ENCODE results near the gene OSTF1. TPM values are rescaled to one million over a fixed set of nuclear protein-coding genes. Genes with fewer than 3 reads are reported as not detected.

The OSTF1 gene
- total RNA-seq, 4 donors from 2014 or later = 0.60 to 37.8 (median 19.0) TPM

DNA sequence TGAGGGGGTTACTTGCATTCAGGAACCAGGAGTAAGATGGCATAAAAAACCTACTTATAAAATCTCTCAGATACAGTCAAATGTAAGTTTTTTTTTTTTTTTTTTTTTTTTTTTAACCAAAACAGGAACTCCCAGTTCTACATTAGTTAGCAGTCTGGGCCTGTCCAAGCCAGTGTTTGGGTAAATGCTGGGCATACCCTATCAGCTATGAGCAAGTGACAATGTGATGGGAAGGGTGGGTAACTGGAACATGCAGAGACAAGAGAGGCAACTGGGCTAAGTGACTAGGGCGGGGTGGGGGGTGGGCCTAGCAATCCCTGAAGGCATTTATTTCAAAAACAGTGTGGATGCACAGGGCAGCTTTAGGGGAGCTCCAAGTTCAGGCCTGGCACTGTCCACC, 2.7 kb upstream of the OSTF1 start:
- H3K27ac ChIP-seq = peak overlapping the region; percentile 98 to 100 (median 100)

DNA sequence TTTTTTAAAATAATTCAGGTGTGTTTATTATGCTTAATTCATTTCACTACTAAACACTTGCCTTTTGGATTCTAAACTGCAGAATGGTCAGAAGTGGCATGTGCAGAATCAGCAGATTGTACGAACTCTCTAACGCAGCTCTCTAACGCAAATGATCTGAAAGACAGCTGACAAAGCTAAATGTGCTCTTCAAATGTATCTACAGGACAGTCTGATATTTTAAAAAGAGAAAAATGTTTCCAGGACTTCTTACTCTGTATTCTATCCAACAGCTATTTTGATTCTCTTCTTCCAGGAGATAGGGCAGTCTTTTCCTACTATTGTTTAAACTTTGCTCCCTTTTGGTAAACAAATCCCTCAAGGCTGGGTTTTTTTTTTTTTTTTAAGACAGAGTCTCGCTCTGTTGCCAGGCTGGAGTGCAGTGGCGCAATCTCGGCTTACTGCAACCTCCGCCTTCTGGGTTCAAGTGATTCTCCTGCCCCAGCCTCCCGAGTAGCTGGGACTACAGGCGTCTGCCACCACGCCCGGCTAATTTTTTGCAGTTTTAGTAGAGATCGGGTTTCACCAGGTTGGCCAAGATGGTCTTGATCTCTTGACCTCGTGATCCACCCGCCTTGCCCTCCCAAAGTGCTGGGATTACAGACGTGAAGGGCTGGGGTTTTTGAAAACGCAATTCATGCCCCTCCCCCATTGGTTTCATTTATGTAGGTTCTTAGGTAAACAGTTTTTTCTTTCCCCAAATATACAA, 1.6 kb upstream of the OSTF1 start:
- DNase-seq = peak; percentile 39
- Histone ChIP-seq H3K27ac (peak overlapping the region; percentile 98 to 100 (median 100)), H3K27me3 (no peaks in the 10 kb centered on the region), H3K9me3 (no peaks in the 10 kb centered on the region), H3K4me1 (peaks cover 6 to 50% (median 34%) of the 10 kb centered on the region in 4 donors), H3K36me3 (no peaks in the 10 kb centered on the region), H3K4me3 (peak overlapping the region in 3 of 4 donors; percentile 82 to 88 (median 84))
- intact Hi-C loops (cut with DNase I; ENCODE audit: low total_unique reads) (loop anchor here (5.0 kb wide), 1 partner anchor 134 kb away; the partner anchor contains the start of gene C9orf40), in situ Hi-C loops (cut with MboI; ENCODE audit: low pct_ligation_motif_present in 1 of 4, low pct_unique_long_range_greater_than_20kb in 1 of 4, low sequenced_read_pairs in 3 of 4) (no loop called here)
- WGBS, 2 donors (ENCODE audit: low coverage in 1 of 2) = 20 to 28% methylated on average over 9 to 16 of the region's 16 CpGs
- TF ChIP-seq EP300 (IDR thresholded peaks at IDR 0.05; ENCODE audit: low read depth) (no peak), POLR2AphosphoS5 (IDR thresholded peaks at IDR 0.05) (peak in 1 of 3 donors; percentile 39), POLR2A (IDR thresholded peaks at IDR 0.05) (peak; percentile 49)
- TF ChIP-seq, protein P1, sequence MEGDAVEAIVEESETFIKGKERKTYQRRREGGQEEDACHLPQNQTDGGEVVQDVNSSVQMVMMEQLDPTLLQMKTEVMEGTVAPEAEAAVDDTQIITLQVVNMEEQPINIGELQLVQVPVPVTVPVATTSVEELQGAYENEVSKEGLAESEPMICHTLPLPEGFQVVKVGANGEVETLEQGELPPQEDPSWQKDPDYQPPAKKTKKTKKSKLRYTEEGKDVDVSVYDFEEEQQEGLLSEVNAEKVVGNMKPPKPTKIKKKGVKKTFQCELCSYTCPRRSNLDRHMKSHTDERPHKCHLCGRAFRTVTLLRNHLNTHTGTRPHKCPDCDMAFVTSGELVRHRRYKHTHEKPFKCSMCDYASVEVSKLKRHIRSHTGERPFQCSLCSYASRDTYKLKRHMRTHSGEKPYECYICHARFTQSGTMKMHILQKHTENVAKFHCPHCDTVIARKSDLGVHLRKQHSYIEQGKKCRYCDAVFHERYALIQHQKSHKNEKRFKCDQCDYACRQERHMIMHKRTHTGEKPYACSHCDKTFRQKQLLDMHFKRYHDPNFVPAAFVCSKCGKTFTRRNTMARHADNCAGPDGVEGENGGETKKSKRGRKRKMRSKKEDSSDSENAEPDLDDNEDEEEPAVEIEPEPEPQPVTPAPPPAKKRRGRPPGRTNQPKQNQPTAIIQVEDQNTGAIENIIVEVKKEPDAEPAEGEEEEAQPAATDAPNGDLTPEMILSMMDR (IDR thresholded peaks at IDR 0.05) = no peak

More for the DNA sequence above, 2.7 kb upstream of the OSTF1 start:
- no peak for TF ChIP-seq POLR2A (IDR thresholded peaks at IDR 0.05)
- TF ChIP-seq EP300 (IDR thresholded peaks at IDR 0.05; ENCODE audit: low read depth) = no peak
- no peak for TF ChIP-seq POLR2AphosphoS5 (IDR thresholded peaks at IDR 0.05)
- TF ChIP-seq, protein P1 (IDR thresholded peaks at IDR 0.05) = no peak
- peaks cover 0 to under 1% (median 0%) of the 10 kb centered on the region in 4 donors for H3K36me3 ChIP-seq
- no peaks in the 10 kb centered on the region for H3K27me3 ChIP-seq
- 96% methylated on average over 1 of the region's 1 CpG; no CpG with 5 or more reads in 1 of the 2 donors for WGBS, 2 donors (ENCODE audit: low coverage in 1 of 2)
- H3K4me3 ChIP-seq = no peak overlapping the region
- peaks cover 6 to 39% (median 30%) of the 10 kb centered on the region in 4 donors for H3K4me1 ChIP-seq
- H3K9me3 ChIP-seq = no peaks in the 10 kb centered on the region
- no peak for DNase-seq
- in situ Hi-C loops (cut with MboI; ENCODE audit: low pct_ligation_motif_present in 1 of 4, low pct_unique_long_range_greater_than_20kb in 1 of 4, low sequenced_read_pairs in 3 of 4) (no loop called here), intact Hi-C loops (cut with DNase I; ENCODE audit: low total_unique reads) (loop anchor here (5.0 kb wide), 1 partner anchor 133 kb away; the partner anchor contains the start of gene C9orf40)

DNA sequence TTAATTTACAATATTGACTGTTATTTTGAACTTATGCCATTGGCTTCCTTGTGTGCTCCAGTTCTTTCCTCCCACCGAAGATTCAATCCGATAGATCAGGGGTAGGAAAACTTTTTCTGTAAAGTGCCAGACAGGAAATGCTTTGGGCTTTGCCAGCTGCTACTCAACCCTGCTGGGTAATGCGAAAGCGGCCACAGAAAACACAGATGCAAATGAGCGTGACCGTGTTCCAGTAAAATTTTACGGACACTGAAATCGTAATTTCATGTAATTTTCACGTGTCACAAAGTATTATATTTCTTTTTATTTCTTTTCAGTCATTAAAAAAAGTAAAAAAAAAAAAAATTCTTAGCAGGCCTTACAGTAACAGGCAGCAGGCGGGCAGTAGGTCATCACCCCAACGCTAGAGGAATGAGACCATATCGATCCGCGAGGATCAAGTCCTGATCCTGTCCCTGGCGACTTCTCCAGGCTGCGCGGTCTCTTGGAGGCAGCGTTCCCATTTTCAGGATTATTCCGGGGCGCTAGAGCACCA, 958 bp upstream of the OSTF1 start:
- in situ Hi-C loops (cut with MboI; ENCODE audit: low pct_ligation_motif_present in 1 of 4, low pct_unique_long_range_greater_than_20kb in 1 of 4, low sequenced_read_pairs in 3 of 4) = no loop called here
- intact Hi-C loops (cut with DNase I; ENCODE audit: low total_unique reads) = loop anchor here (5.0 kb wide), 1 partner anchor 135 kb away; the partner anchor contains the start of gene C9orf40

More for the DNA sequence above, 958 bp upstream of the OSTF1 start:
- H3K9me3 ChIP-seq = no peaks in the 10 kb centered on the region
- WGBS, 2 donors (ENCODE audit: low coverage in 1 of 2) = 0 to 3% methylated on average over 7 to 20 of the region's 20 CpGs
- H3K27me3 ChIP-seq = no peaks in the 10 kb centered on the region
- peak overlapping the region; percentile 98 to 100 (median 100) for H3K27ac ChIP-seq
- TF ChIP-seq, protein P1 (IDR thresholded peaks at IDR 0.05) = peak in 2 of 5 experiments; percentile 20 to 27
- TF ChIP-seq POLR2AphosphoS5 (IDR thresholded peaks at IDR 0.05) = peak in 2 of 3 donors; percentile 4 to 37
- no peak for TF ChIP-seq EP300 (IDR thresholded peaks at IDR 0.05; ENCODE audit: low read depth)
- peak; percentile 4 for TF ChIP-seq POLR2A (IDR thresholded peaks at IDR 0.05)
- H3K4me3 ChIP-seq = peak overlapping the region; percentile 74 to 88 (median 83)
- H3K4me1 ChIP-seq = peaks cover 6 to 52% (median 35%) of the 10 kb centered on the region in 4 donors
- no peaks in the 10 kb centered on the region for H3K36me3 ChIP-seq
- peak; percentile 63 for DNase-seq
